Measurements from ENCODE around the gene ACTR3C.
"Not testable (repeated sequence)": the region's sequence is repeated elsewhere in the genome, so short reads cannot be mapped to it uniquely, and the experiment has no call there.

DNA sequence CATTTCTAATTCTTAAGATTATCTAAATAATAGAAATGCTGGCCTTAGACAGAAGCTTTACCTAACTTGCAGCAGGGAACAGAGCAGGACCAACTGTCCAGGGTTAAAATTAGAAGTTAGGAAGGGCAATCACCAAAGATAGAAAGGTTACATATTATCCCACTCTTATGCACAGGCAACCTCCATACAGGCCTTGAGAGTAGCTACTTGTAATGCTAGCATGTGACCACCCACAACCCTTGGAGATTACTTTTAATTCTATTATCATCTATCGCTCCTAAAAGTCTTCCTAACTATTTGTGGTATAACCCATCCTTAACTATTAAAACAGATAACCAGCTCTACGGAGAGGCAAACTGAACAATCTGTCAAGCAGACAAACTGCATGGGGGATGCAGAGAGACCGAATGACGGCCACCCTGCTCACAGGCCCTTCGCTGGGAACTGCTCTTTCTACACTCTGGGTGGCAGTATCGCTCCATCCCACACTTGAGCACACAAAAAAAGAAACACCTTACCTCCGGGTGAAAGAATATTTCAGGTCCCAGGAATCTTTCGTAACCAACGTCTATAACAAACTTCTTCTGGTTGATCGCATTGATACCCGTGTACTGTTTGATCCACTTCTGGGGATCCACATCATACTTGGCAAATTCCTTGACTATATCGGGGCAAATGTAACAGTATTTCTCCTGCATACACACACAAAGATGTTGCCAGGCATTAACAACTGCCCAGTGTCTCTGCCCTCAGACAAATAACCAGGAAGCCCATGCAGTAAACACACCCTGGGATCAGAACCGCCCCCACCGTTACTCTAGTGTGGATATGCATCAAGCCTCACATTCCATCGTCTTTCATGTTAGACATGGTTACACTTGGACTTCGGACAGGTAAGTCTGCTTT, 37.2 kb downstream of the ACTR3C start:
- TF ChIP-seq, protein P1, sequence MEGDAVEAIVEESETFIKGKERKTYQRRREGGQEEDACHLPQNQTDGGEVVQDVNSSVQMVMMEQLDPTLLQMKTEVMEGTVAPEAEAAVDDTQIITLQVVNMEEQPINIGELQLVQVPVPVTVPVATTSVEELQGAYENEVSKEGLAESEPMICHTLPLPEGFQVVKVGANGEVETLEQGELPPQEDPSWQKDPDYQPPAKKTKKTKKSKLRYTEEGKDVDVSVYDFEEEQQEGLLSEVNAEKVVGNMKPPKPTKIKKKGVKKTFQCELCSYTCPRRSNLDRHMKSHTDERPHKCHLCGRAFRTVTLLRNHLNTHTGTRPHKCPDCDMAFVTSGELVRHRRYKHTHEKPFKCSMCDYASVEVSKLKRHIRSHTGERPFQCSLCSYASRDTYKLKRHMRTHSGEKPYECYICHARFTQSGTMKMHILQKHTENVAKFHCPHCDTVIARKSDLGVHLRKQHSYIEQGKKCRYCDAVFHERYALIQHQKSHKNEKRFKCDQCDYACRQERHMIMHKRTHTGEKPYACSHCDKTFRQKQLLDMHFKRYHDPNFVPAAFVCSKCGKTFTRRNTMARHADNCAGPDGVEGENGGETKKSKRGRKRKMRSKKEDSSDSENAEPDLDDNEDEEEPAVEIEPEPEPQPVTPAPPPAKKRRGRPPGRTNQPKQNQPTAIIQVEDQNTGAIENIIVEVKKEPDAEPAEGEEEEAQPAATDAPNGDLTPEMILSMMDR (conservative IDR thresholded peaks at IDR 0.05 in 1 of 2, IDR thresholded peaks at IDR 0.05 in 1 of 2; ENCODE audit: low read depth in 1 of 2, low read length in 2 of 2) = peak; percentile 48 to 52
- not testable (repeated sequence) for TF ChIP-seq EZH2 (IDR thresholded peaks at IDR 0.05; ENCODE audit: low read length, missing control alignments)

Measured in fibroblast of lung (primary cell).